Right atrium auricular region (tissue), 2 donors: Measurements from ENCODE around the gene HMOX2. TPM values are rescaled to one million over a fixed set of nuclear protein-coding genes. Genes with fewer than 3 reads are reported as not detected.
A peak's percentile ranks its signal among the peaks of the same experiment; 100 is the strongest.

ENCODE experiments used
- DNase-seq: peaks from one replicate; pipeline ENCODE4 v3.0.0-alpha.2; 2019; ENCODE audit warnings: low spot score
- H3K27ac ChIP-seq, 2 donors: fragments of 200-600 bp; sonication (generic); 1 replicate in 1 of 2; 2 replicates in 1 of 2; pipeline ENCODE4 v1.5.1; 2016 to 2019
- H3K27me3 ChIP-seq, 2 donors: fragments of 200-600 bp; sonication (generic); one replicate each; pipeline versions ENCODE4 v1.5.1 to v1.6.0; 2017 to 2019
- H3K36me3 ChIP-seq: fragments of 200-600 bp; sonication (generic); one replicate; pipeline ENCODE4 v1.5.1; 2016
- H3K4me1 ChIP-seq, 2 donors: fragments of 200-600 bp; sonication (generic); one replicate each; pipeline versions ENCODE4 v1.5.1 to v1.6.0; 2017 to 2019
- H3K4me3 ChIP-seq, 2 donors: fragments of 200-600 bp; sonication (generic); 1 replicate in 1 of 2; 2 replicates in 1 of 2; pipeline ENCODE4 v1.5.1; 2017 to 2019; ENCODE audit warnings: mild to moderate bottlenecking in 1 of 2, moderate library complexity in 1 of 2
- H3K9me3 ChIP-seq, 2 donors: fragments of 200-600 bp; sonication (generic); one replicate each; pipeline ENCODE4 v1.5.1; 2019
- CTCF ChIP-seq, 2 donors: fragments of 200-600 bp; sonication (generic); IDR thresholded peaks; one replicate each; pipeline ENCODE4 v1.5.1; 2019; ENCODE audit warnings: antibody characterized with exemption in 2 of 2
- total RNA-seq, 2 donors: library from RNA; depleted of rRNA; stranded (reverse); fragments of >200 nt; gene quantifications; one replicate each; pipeline ENCODE4 v1.1.0, GENCODE V29; 2016

Gene HMOX2
- total RNA-seq, 2 donors from 2014 or later, result 98.7 to 101 TPM

GRCh38 chr16:4510131-4510530 lies 33.9 kb downstream of the HMOX2 start:
- Histone ChIP-seq H3K27ac (no peak overlapping the region), H3K36me3 (peaks cover 76% of the 10 kb centered on the region), H3K4me1 (peaks cover 0 to 49% of the 10 kb centered on the region in 2 donors)

GRCh38 chr16:4510747-4511426 lies 34.7 kb downstream of the HMOX2 start:
- Histone ChIP-seq H3K27ac (peak overlapping the region; percentile 59 to 60), H3K4me3 (no peak overlapping the region), H3K27me3 (no peaks in the 10 kb centered on the region), H3K9me3 (no peaks in the 10 kb centered on the region), H3K4me1 (peaks cover 0 to 54% of the 10 kb centered on the region in 2 donors), H3K36me3 (peaks cover 69% of the 10 kb centered on the region)
- DNase-seq, result no peak
- TF ChIP-seq CTCF (IDR thresholded peaks at IDR 0.05), result no peak

More at GRCh38 chr16:4510131-4510530, 33.9 kb downstream of the HMOX2 start:
- Histone ChIP-seq H3K4me3 (no peak overlapping the region), H3K27me3 (no peaks in the 10 kb centered on the region), H3K9me3 (no peaks in the 10 kb centered on the region)
- no peak for DNase-seq
- no peak for TF ChIP-seq CTCF (IDR thresholded peaks at IDR 0.05)

GRCh38 chr16:4511441-4512082 lies 35.4 kb downstream of the HMOX2 start:
- Histone ChIP-seq H3K27me3 (no peaks in the 10 kb centered on the region), H3K4me1 (peaks cover 0 to 58% of the 10 kb centered on the region in 2 donors), H3K27ac (peak overlapping the region; percentile 59 to 60), H3K9me3 (no peaks in the 10 kb centered on the region), H3K4me3 (no peak overlapping the region), H3K36me3 (peaks cover 64% of the 10 kb centered on the region)
- no peak for DNase-seq
- TF ChIP-seq CTCF (IDR thresholded peaks at IDR 0.05), result peak; percentile 37 to 67

- DNase-seq, result no peak
- Histone ChIP-seq H3K36me3 (peaks cover 55% of the 10 kb centered on the region), H3K4me1 (peaks cover 0 to 56% of the 10 kb centered on the region in 2 donors), H3K27me3 (no peaks in the 10 kb centered on the region), H3K27ac (peak overlapping the region in 1 of 2 donors; percentile 60), H3K4me3 (no peak overlapping the region), H3K9me3 (no peaks in the 10 kb centered on the region)
- TF ChIP-seq CTCF (IDR thresholded peaks at IDR 0.05), result no peak
Observed at GRCh38 chr16:4512473-4512872, 36.3 kb downstream of the HMOX2 start.

GRCh38 chr16:4513086-4513860 lies 37.1 kb downstream of the HMOX2 start:
- no peaks in the 10 kb centered on the region for H3K9me3 ChIP-seq
- peaks cover 47% of the 10 kb centered on the region for H3K36me3 ChIP-seq
- no peak for DNase-seq
- no peaks in the 10 kb centered on the region for H3K27me3 ChIP-seq
- H3K4me3 ChIP-seq, result no peak overlapping the region
- H3K4me1 ChIP-seq, result peaks cover 0 to 56% of the 10 kb centered on the region in 2 donors
- no peak for TF ChIP-seq CTCF (IDR thresholded peaks at IDR 0.05)
- H3K27ac ChIP-seq, result peak overlapping the region; percentile 29 to 60
